HepG2 (cell line): Measurements from ENCODE around the gene HSP90AB1. TPM values are rescaled to one million over a fixed set of nuclear protein-coding genes. Genes with fewer than 3 reads are reported as not detected.

Experiments
- EP300 ChIP-seq, 3 experiments: sonication (generic) in 1 of 3; formaldehyde crosslinking in 1 of 3; IDR thresholded peaks; 2 replicates each; pipeline versions ENCODE4 v1.5.1 to v1.6.1; 2011 to 2020; ENCODE audit warnings: low read depth in 2 of 3, low read length in 2 of 3, borderline replicate concordance in 1 of 3, improper control_type of control experiment in 1 of 3, mild to moderate bottlenecking in 1 of 3, missing genetic modification reagents in 1 of 3, moderate library complexity in 1 of 3
- HDAC2 ChIP-seq: sonication (generic); formaldehyde crosslinking; IDR thresholded peaks from 2 replicates; pipeline ENCODE4 v1.4.0; 2020; ENCODE audit warnings: missing genetic modification reagents
- NCOA2 ChIP-seq: sonication (generic); formaldehyde crosslinking; IDR thresholded peaks from 2 replicates; pipeline ENCODE4 v1.8.0; 2022; ENCODE audit warnings: inconsistent platforms
- POLR2A ChIP-seq, 2 experiments: IDR thresholded peaks; 2 replicates each; pipeline ENCODE4 v1.6.1; 2011; ENCODE audit warnings: low read depth in 2 of 2, low read length in 2 of 2, mild to moderate bottlenecking in 1 of 2, moderate library complexity in 1 of 2; ENCODE audit not compliant: insufficient read depth in 1 of 2
- ZBTB43 ChIP-seq: sonication (generic); formaldehyde crosslinking; conservative IDR thresholded peaks from 2 replicates; pipeline ENCODE4 v1.4.0; 2020; ENCODE audit warnings: missing genetic modification reagents
- ZHX1 ChIP-seq: sonication (generic); formaldehyde crosslinking; IDR thresholded peaks from 2 replicates; pipeline ENCODE4 v1.8.1; 2022; ENCODE audit warnings: low read depth, mild to moderate bottlenecking, missing genetic modification reagents
- ZNF280D ChIP-seq: sonication (generic); formaldehyde crosslinking; IDR thresholded peaks from 2 replicates; pipeline ENCODE4 v1.5.1; 2020; ENCODE audit warnings: mild to moderate bottlenecking, missing genetic modification reagents
- ZNF281 ChIP-seq: sonication (generic); formaldehyde crosslinking; IDR thresholded peaks from 2 replicates; pipeline ENCODE4 v1.4.0; 2020; ENCODE audit warnings: missing genetic modification reagents, borderline replicate concordance
- ZNF292 ChIP-seq: sonication (generic); formaldehyde crosslinking; IDR thresholded peaks from 2 replicates; pipeline ENCODE4 v1.8.1; 2022; ENCODE audit warnings: mild to moderate bottlenecking, low read depth, missing genetic modification reagents, borderline replicate concordance
- ZNF354B ChIP-seq: sonication (generic); formaldehyde crosslinking; IDR thresholded peaks from 2 replicates; pipeline ENCODE4 v1.8.0; 2022; ENCODE audit warnings: mild to moderate bottlenecking, missing genetic modification reagents
- ZNF574 ChIP-seq: sonication (generic); formaldehyde crosslinking; IDR thresholded peaks from 2 replicates; pipeline ENCODE4 v1.4.0; 2020; ENCODE audit warnings: missing genetic modification reagents
- ZNF776 ChIP-seq: sonication (generic); formaldehyde crosslinking; IDR thresholded peaks from 2 replicates; pipeline ENCODE4 v1.4.0; 2020; ENCODE audit warnings: mild to moderate bottlenecking, missing genetic modification reagents
- polyA plus RNA-seq, 8 experiments: library from polyadenylated mRNA; depleted of rRNA in 3 of 8; stranded (reverse) in 7 of 8; unstranded in 1 of 8; fragments of >200 nt; fragmentation: Illumina TruSeq in 4 of 8; extraction: Trizol in 4 of 8; gene quantifications; 2 replicates each; pipeline versions ENCODE4 v1.2.1 to v1.2.3, GENCODE V29; 2011 to 2016; ENCODE audit warnings: low read depth in 4 of 8, missing spikeins in 1 of 8, mixed read lengths in 1 of 8; ENCODE audit not compliant: insufficient read depth in 1 of 8
- total RNA-seq, 5 experiments: library from RNA; depleted of rRNA; stranded (reverse); fragments of >200 nt; fragmentation: Illumina TruSeq; extraction: Trizol; gene quantifications; 2 replicates each; pipeline ENCODE4 v1.2.3, GENCODE V29; 2016; ENCODE audit warnings: low read depth in 1 of 5

The HSP90AB1 gene
- total and polyA plus RNA-seq, 2 of the 13 experiments (the other 11 are each of a cell fraction or from before 2014, with no cell fraction given) = 1,325 to 1,472 TPM

GRCh38 chr6:44217332-44218143 lies 29.4 kb upstream of the HSP90AB1 start (continued):
- 0 out of 2 replicates have a peak, but pooled peaks have one; percentile 28 for TF ChIP-seq ZNF280D (CRISPR knock-in tag)
- TF ChIP-seq NCOA2 = no peak
- peak; percentile 17; the same call in 1 of the 2 replicates for TF ChIP-seq ZNF574 (CRISPR knock-in tag)
- no peak for TF ChIP-seq ZNF281 (CRISPR knock-in tag)
- 0 out of 2 replicates have a peak, but pooled peaks have one; percentile 73 for TF ChIP-seq ZNF354B
- no peak for TF ChIP-seq ZHX1 (CRISPR knock-in tag)
- TF ChIP-seq HDAC2 (CRISPR knock-in tag) = peak; percentile 30; the same call in 1 of the 2 replicates
- TF ChIP-seq ZNF292 (CRISPR knock-in tag) = peak; percentile 79
- TF ChIP-seq POLR2A (IDR thresholded peaks at IDR 0.05; ENCODE audit: insufficient read depth in 1 of 2, low read depth in 2 of 2, low read length in 2 of 2) = no peak
- TF ChIP-seq ZNF776 (CRISPR knock-in tag) = peak; percentile 47; the same call in 1 of the 2 replicates
- TF ChIP-seq ZBTB43 (CRISPR knock-in tag) = no peak
- TF ChIP-seq EP300 (IDR thresholded peaks at IDR 0.05; ENCODE audit: low read depth in 2 of 2, low read length in 2 of 2) = no peak
- TF ChIP-seq EP300 (CRISPR knock-in tag; IDR thresholded peaks at IDR 0.05; ENCODE audit: borderline replicate concordance) = 0 out of 2 replicates have a peak, but pooled peaks have one; percentile 41
